GM23338 (cell line): ENCODE measurements around the gene KCNJ16. TPM values are rescaled to one million over a fixed set of nuclear protein-coding genes. Genes with fewer than 3 reads are reported as not detected.

Experiments
- ATAC-seq: fragments of 200-7000 bp; cut with Tn5 transposase; 3 replicates; pipeline ENCODE4 v1.9.1; 2020
- DNase-seq: peaks from one replicate; pipeline ENCODE4 v3.0.0-alpha.2; 2015; ENCODE audit warnings: low spot score
- H2AFZ ChIP-seq: fragments of 200-600 bp; sonication (generic); 2 replicates; pipeline ENCODE4 v1.8.0; 2016; ENCODE audit warnings: antibody characterized with exemption, mild to moderate bottlenecking, moderate library complexity
- H3F3A ChIP-seq: fragments of 200-600 bp; sonication (generic); replicated peaks from 2 replicates; pipeline ENCODE4 v1.8.0; 2017; ENCODE audit warnings: antibody characterized with exemption, mixed run types, low read depth
- H3K27ac ChIP-seq: fragments of 200-600 bp; sonication (generic); 2 replicates; pipeline ENCODE4 v1.6.1; 2016; ENCODE audit warnings: low read depth
- H3K27me3 ChIP-seq: fragments of 200-600 bp; sonication (generic); 2 replicates; pipeline ENCODE4 v1.8.0; 2016; ENCODE audit warnings: mild to moderate bottlenecking, mixed run types, moderate library complexity; ENCODE audit not compliant: insufficient read depth
- H3K36me3 ChIP-seq: fragments of 200-600 bp; sonication (generic); 2 replicates; pipeline ENCODE4 v1.8.0; 2016; ENCODE audit warnings: mild to moderate bottlenecking; ENCODE audit not compliant: insufficient read depth
- H3K4me1 ChIP-seq: fragments of 200-600 bp; sonication (generic); 2 replicates; pipeline ENCODE4 v1.8.0; 2016; ENCODE audit warnings: mild to moderate bottlenecking, moderate library complexity; ENCODE audit not compliant: insufficient read depth
- H3K4me2 ChIP-seq: fragments of 200-600 bp; sonication (generic); 2 replicates; pipeline ENCODE4 v1.7.1; 2017; ENCODE audit warnings: mixed run types
- H3K4me3 ChIP-seq: fragments of 200-600 bp; sonication (generic); 2 replicates; pipeline ENCODE4 v1.6.1; 2016; ENCODE audit warnings: mixed run types
- H3K79me2 ChIP-seq: fragments of 200-600 bp; sonication (generic); replicated peaks from 2 replicates; pipeline ENCODE4 v1.8.0; 2017; ENCODE audit warnings: mild to moderate bottlenecking; ENCODE audit not compliant: insufficient read depth
- H3K9me2 ChIP-seq: fragments of 200-600 bp; sonication (generic); 2 replicates; pipeline ENCODE4 v1.8.0; 2017; ENCODE audit not compliant: insufficient read depth
- H4K20me1 ChIP-seq: fragments of 200-600 bp; sonication (generic); replicated peaks from 2 replicates; pipeline ENCODE4 v1.8.0; 2017; ENCODE audit warnings: mild to moderate bottlenecking; ENCODE audit not compliant: insufficient read depth
- H3K27ac Mint-ChIP-seq: 2 replicates; pipeline ENCODE4 v1.8.0; 2020; ENCODE audit warnings: inconsistent platforms, mild to moderate bottlenecking, moderate library complexity, mixed read lengths
- H3K27me3 Mint-ChIP-seq: 3 replicates; pipeline ENCODE4 v1.8.0; 2022; ENCODE audit warnings: low read depth, mild to moderate bottlenecking, moderate library complexity, mixed read lengths, inconsistent platforms; ENCODE audit not compliant: insufficient read depth, poor library complexity
- H3K36me3 Mint-ChIP-seq: 3 replicates; pipeline ENCODE4 v1.8.0; 2021; ENCODE audit warnings: low read depth, mild to moderate bottlenecking, inconsistent platforms, moderate library complexity, mixed read lengths
- H3K4me1 Mint-ChIP-seq: 3 replicates; pipeline ENCODE4 v1.8.0; 2020; ENCODE audit warnings: mild to moderate bottlenecking, inconsistent platforms, mixed read lengths
- H3K4me3 Mint-ChIP-seq: 3 replicates; pipeline ENCODE4 v1.8.0; 2021; ENCODE audit warnings: moderate library complexity, mild to moderate bottlenecking, inconsistent platforms, mixed read lengths
- H3K9me3 Mint-ChIP-seq: 3 replicates; pipeline ENCODE4 v1.8.0; 2020; ENCODE audit warnings: moderate library complexity, mild to moderate bottlenecking, inconsistent platforms, mixed read lengths
- CREB1 ChIP-seq: fragments of 250-450 bp; sonication (Bioruptor Pico); IDR thresholded peaks from 2 replicates; pipeline ENCODE4 v1.5.0; 2020; ENCODE audit warnings: low read depth, mild to moderate bottlenecking, moderate library complexity
- EZH2 ChIP-seq: fragments of 200-600 bp; sonication (generic); IDR thresholded peaks from one replicate; pipeline ENCODE4 v1.8.0; 2017; ENCODE audit warnings: antibody characterized with exemption, mild to moderate bottlenecking, low read depth; ENCODE audit not compliant: unreplicated experiment
- EZH2phosphoT487 ChIP-seq: fragments of 200-600 bp; sonication (generic); IDR thresholded peaks from one replicate; pipeline ENCODE4 v1.8.1; 2018; ENCODE audit warnings: antibody characterized with exemption; ENCODE audit not compliant: unreplicated experiment
- JUNB ChIP-seq: IDR thresholded peaks from one replicate; pipeline ENCODE4 v1.6.1; 2016; ENCODE audit warnings: antibody characterized with exemption; ENCODE audit not compliant: unreplicated experiment
- NANOG ChIP-seq: IDR thresholded peaks from 2 replicates; pipeline ENCODE4 v1.6.1; 2016; ENCODE audit warnings: antibody characterized with exemption, borderline replicate concordance
- POLR2AphosphoS5 ChIP-seq: IDR thresholded peaks from 2 replicates; pipeline ENCODE4 v1.6.1; 2016; ENCODE audit warnings: antibody characterized with exemption, low read depth
- ZNF114 ChIP-seq: fragments of 250-450 bp; sonication (Bioruptor Pico); IDR thresholded peaks from 2 replicates; pipeline ENCODE4 v1.5.0; 2020; ENCODE audit warnings: mild to moderate bottlenecking, moderate library complexity
- ZNF331 ChIP-seq: fragments of 250-450 bp; sonication (Bioruptor Pico); IDR thresholded peaks from 2 replicates; pipeline ENCODE4 v1.5.0; 2020; ENCODE audit warnings: low read depth, mild to moderate bottlenecking, moderate library complexity
- ZNF462 ChIP-seq: fragments of 250-450 bp; sonication (Bioruptor Pico); IDR thresholded peaks from 2 replicates; pipeline ENCODE4 v1.5.0; 2020; ENCODE audit warnings: mild to moderate bottlenecking, moderate library complexity
- polyA plus RNA-seq: library from polyadenylated mRNA; unstranded; fragments of >200 nt; fragmentation: Nextera tagmentation; extraction: Ambion mirVana; gene quantifications from 2 replicates; pipeline ENCODE4 v1.2.1, GENCODE V29; 2016
- total RNA-seq: library from RNA; depleted of rRNA; stranded (reverse); fragments of >200 nt; shearing (Covaris generic); gene quantifications from 2 replicates; pipeline ENCODE4 v1.2.3, GENCODE V29; 2014
- TF ChIP-seq, protein P1 (sequence below), 2 experiments: fragments of 200-600 bp in 1 of 2; sonication (generic) in 1 of 2; conservative IDR thresholded peaks; 2 replicates each; pipeline versions ENCODE4 v1.5.1 to v1.6.1; 2016 to 2017; ENCODE audit warnings: antibody characterized with exemption in 2 of 2, low read depth in 2 of 2, mild to moderate bottlenecking in 2 of 2, moderate library complexity in 1 of 2
- TF ChIP-seq, protein P2 (sequence below): IDR thresholded peaks from 2 replicates; pipeline ENCODE4 v1.6.1; 2016; ENCODE audit warnings: antibody characterized with exemption

The KCNJ16 gene
- total and polyA plus RNA-seq, 2 experiments from 2014 or later = not detected

GRCh38 chr17:70107441-70107840 lies 32.4 kb downstream of the KCNJ16 start:
- TF ChIP-seq ZNF331 (CRISPR knock-in tag) (no peak), CREB1 (CRISPR knock-in tag) (no peak), JUNB (no peak), EZH2phosphoT487 (no peak), ZNF114 (no peak), ZNF462 (CRISPR knock-in tag) (no peak), NANOG (no peak), POLR2AphosphoS5 (no peak), EZH2 (no peak)
- TF ChIP-seq, protein P1, sequence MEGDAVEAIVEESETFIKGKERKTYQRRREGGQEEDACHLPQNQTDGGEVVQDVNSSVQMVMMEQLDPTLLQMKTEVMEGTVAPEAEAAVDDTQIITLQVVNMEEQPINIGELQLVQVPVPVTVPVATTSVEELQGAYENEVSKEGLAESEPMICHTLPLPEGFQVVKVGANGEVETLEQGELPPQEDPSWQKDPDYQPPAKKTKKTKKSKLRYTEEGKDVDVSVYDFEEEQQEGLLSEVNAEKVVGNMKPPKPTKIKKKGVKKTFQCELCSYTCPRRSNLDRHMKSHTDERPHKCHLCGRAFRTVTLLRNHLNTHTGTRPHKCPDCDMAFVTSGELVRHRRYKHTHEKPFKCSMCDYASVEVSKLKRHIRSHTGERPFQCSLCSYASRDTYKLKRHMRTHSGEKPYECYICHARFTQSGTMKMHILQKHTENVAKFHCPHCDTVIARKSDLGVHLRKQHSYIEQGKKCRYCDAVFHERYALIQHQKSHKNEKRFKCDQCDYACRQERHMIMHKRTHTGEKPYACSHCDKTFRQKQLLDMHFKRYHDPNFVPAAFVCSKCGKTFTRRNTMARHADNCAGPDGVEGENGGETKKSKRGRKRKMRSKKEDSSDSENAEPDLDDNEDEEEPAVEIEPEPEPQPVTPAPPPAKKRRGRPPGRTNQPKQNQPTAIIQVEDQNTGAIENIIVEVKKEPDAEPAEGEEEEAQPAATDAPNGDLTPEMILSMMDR (conservative IDR thresholded peaks at IDR 0.05; ENCODE audit: low read depth in 2 of 2) = no peak
- TF ChIP-seq, protein P2, sequence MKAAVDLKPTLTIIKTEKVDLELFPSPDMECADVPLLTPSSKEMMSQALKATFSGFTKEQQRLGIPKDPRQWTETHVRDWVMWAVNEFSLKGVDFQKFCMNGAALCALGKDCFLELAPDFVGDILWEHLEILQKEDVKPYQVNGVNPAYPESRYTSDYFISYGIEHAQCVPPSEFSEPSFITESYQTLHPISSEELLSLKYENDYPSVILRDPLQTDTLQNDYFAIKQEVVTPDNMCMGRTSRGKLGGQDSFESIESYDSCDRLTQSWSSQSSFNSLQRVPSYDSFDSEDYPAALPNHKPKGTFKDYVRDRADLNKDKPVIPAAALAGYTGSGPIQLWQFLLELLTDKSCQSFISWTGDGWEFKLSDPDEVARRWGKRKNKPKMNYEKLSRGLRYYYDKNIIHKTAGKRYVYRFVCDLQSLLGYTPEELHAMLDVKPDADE = no peak
- DNase-seq = no peak
- Histone ChIP-seq H3K27me3 (no peaks in the 10 kb centered on the region), H3F3A (no peaks in the 10 kb centered on the region), H3K27ac (no peak overlapping the region), H3K36me3 (no peaks in the 10 kb centered on the region), H3K79me2 (no peaks in the 10 kb centered on the region), H2AFZ (no peak overlapping the region; the same call in 1 of the 2 replicates), H3K4me2 (no peak overlapping the region), H3K4me3 (no peak overlapping the region), H3K9me2 (no peaks in the 10 kb centered on the region), H3K4me1 (no peaks in the 10 kb centered on the region), H4K20me1 (no peaks in the 10 kb centered on the region)
- no peaks in the 10 kb centered on the region for H3K9me3 Mint-ChIP-seq
- no peak for ATAC-seq
- H3K36me3 Mint-ChIP-seq = no peaks in the 10 kb centered on the region
- no peaks in the 10 kb centered on the region for H3K27me3 Mint-ChIP-seq
- H3K27ac Mint-ChIP-seq = no peak overlapping the region
- H3K4me3 Mint-ChIP-seq = no peak overlapping the region
- H3K4me1 Mint-ChIP-seq = no peaks in the 10 kb centered on the region
